Activated T-helper 2 cell treated with anti-CD3 and anti-CD28 coated beads, Interferon-gamma antibody, Interleukin-2, Interleukin-4, amounts not matched to agents 10 μg/mL and 5 μg/mL and 100 μg/mL, durations not matched to agents 14 hours and 24 hours and 36 hours (primary cell): ENCODE results near the gene TIA1. TPM values are rescaled to one million over a fixed set of nuclear protein-coding genes. Genes with fewer than 3 reads are reported as not detected.
A peak's percentile ranks its signal among the peaks of the same experiment; 100 is the strongest.
"Not testable (repeated sequence)": the region's sequence is repeated elsewhere in the genome, so short reads cannot be mapped to it uniquely, and the experiment has no call there.

Source experiments
- DNase-seq: peaks from one replicate; pipeline ENCODE4 v3.0.0; 2021; ENCODE audit warnings: low spot score
- H3K27ac Mint-ChIP-seq: one replicate; pipeline ENCODE4 v1.8.0; 2021; ENCODE audit warnings: mixed read lengths
- H3K27me3 Mint-ChIP-seq: one replicate; pipeline ENCODE4 v1.8.0; 2021; ENCODE audit warnings: low read depth, mixed read lengths
- H3K36me3 Mint-ChIP-seq: one replicate; pipeline ENCODE4 v1.8.0; 2021; ENCODE audit warnings: low read depth, mixed read lengths
- H3K4me1 Mint-ChIP-seq: one replicate; pipeline ENCODE4 v1.8.0; 2021; ENCODE audit warnings: low read depth, mixed read lengths
- H3K4me3 Mint-ChIP-seq: one replicate; pipeline ENCODE4 v1.8.0; 2021; ENCODE audit warnings: low read depth, mild to moderate bottlenecking, moderate library complexity, mixed read lengths
- H3K9me3 Mint-ChIP-seq: one replicate; pipeline ENCODE4 v1.8.0; 2021; ENCODE audit warnings: mixed read lengths
- intact Hi-C: fragments of 100-400 bp; cut with micrococcal nuclease; formaldehyde crosslinking; loops from one replicate; pipeline ENCODE4 v1.15.1; 2023
- total RNA-seq: library from RNA; stranded (reverse); gene quantifications from 2 replicates; pipeline ENCODE4 v1.2.3, GENCODE V29; 2022

The TIA1 gene
- total RNA-seq, 1 donor from 2014 or later: 113 TPM

DNA sequence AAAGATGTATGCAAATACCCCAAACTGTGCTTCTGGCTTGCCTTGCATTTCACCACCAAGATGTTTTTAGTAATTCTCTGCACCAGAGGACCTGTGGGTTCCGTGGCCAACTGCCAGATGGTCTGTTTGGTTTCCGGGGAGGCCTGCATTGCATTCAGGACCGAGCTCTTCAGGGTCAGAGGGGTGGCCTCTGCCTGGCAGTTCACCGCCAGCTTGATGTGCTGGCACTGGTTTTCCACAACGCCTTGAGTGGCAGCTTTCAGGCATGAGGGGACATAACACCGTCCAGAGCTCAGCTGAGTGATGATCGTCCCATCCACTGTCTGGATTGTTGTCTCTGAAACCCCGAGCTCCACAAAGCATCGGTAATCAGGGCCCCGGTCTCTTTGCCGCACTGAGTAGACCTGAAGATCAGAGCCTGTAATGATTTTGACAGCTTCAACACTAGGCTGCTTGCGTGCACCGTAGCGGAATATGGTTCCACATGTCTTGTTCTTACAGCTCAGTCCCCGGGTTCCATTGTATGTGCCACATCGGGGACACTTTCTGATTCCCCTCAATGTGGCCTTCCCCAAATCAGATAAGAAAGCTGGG lies 67.0 kb downstream of the TIA1 start:
- Mint-ChIP-seq H3K4me3 (no peak overlapping the region), H3K36me3 (peaks cover 44% of the 10 kb centered on the region), H3K4me1 (peaks cover 3% of the 10 kb centered on the region), H3K27ac (no peak overlapping the region), H3K9me3 (no peaks in the 10 kb centered on the region), H3K27me3 (no peaks in the 10 kb centered on the region)
- no peak for DNase-seq
- intact Hi-C loops: no loop called here

DNA sequence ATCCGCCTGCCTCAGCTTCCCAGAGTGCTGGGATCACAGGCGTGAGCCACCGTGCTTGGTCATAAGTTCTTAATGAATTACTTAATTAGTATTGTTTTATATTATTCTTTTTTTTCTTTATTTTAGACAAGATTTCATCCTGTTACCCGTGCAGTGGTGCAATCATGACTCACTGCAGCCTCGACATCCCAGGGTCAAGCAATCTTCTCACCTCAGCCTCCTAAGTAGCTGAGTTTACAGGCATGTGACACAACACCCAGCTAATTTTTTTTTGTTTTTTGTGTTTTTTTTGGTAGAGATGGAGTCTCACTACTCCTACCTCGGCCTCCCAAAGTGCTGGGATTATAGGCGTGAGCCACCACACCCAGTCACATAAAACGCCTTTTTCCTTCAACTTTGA lies 74.9 kb downstream of the TIA1 start:
- H3K36me3 Mint-ChIP-seq: peaks cover 49% of the 10 kb centered on the region
- no peaks in the 10 kb centered on the region for H3K27me3 Mint-ChIP-seq
- intact Hi-C loops: no loop called here
- H3K27ac Mint-ChIP-seq: no peak overlapping the region
- no peak overlapping the region for H3K4me3 Mint-ChIP-seq
- H3K9me3 Mint-ChIP-seq: no peaks in the 10 kb centered on the region
- DNase-seq: no peak
- no peaks in the 10 kb centered on the region for H3K4me1 Mint-ChIP-seq

DNA sequence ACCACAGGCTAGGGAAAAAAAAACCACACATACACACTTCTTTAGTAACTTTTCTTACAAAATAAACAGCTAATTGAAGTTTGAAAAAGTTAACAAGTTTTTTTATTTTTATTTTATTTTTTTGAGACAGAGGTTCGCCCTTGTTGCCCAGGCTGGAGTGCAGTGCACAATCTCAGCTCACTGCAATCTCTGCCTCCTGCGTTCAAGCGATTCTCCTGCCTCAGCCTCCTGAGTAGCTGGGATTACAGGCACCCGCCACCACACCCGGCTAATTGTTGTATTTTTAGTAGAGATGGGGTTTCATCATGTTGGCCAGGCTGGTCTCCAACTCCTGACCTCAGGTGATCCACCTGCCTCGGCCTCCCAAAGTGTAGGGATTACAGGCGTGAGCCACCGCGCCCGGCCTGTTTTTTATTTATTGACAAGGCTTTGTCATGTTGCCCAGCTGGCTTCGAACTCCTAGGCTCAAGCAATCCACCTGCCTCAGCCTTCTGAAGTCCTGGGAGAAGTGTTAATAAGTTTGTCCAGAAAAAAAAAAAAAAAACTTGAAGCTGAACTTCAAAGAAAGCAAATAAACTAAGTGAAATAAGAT lies 78.7 kb downstream of the TIA1 start:
- peaks cover 49% of the 10 kb centered on the region for H3K36me3 Mint-ChIP-seq
- H3K27ac Mint-ChIP-seq, H3K27me3 Mint-ChIP-seq, intact Hi-C loops, H3K4me1 Mint-ChIP-seq, DNase-seq, H3K4me3 Mint-ChIP-seq, H3K9me3 Mint-ChIP-seq: not testable (repeated sequence)

DNA sequence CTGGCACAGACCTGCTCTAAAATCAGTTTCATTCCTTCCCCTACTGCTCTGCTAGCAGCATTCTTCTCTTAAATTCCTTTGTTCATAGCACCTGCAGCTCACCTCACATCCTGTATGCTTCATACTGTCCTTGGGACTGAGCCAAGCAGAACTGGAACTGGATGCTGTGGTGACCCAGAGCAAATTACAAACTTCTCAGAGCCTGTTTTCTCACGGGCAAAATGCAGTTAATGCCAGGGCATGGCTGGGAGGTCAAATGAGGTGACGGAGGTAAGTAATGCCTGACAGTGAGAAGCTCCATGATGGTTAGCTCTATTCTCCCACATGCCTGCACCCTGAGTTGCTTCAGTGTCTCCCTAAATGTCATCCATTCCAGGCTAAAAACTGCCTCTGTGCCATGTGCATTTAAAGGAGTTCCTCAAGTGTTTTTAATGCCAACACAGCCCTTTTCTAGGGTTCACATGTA lies 87.3 kb downstream of the TIA1 start:
- no peak overlapping the region for H3K4me3 Mint-ChIP-seq

DNA sequence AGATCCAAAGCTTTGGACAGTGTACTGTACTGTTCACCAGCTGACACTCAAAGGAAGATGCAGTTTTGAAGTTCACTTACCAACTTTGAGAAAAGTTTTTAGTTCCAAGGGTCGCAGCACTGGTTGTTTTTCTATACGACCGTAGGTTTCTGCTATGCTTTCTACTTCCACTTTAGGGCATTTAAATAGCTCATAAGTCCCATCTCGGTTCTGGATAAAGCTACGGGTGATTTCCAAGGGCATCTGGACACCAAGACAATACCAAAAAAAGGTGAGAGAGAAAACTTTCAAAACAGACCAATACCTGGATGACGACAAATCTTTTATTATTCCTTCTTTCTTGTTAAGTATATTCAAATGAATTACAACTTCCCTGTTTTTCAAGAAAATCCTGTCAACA lies 87.9 kb downstream of the TIA1 start:
- Mint-ChIP-seq H3K4me1 (no peaks in the 10 kb centered on the region), H3K27ac (no peak overlapping the region), H3K36me3 (peaks cover 28% of the 10 kb centered on the region), H3K9me3 (no peaks in the 10 kb centered on the region), H3K27me3 (no peaks in the 10 kb centered on the region), H3K4me3 (no peak overlapping the region)
- intact Hi-C loops: no loop called here
- DNase-seq: no peak

More for the DNA sequence above, 87.3 kb downstream of the TIA1 start:
- Mint-ChIP-seq H3K9me3 (no peaks in the 10 kb centered on the region), H3K27ac (peak overlapping the region; percentile 6), H3K36me3 (peaks cover 26% of the 10 kb centered on the region), H3K27me3 (no peaks in the 10 kb centered on the region), H3K4me1 (no peaks in the 10 kb centered on the region)
- intact Hi-C loops: no loop called here
- DNase-seq: no peak

Other genes starting within 250 kb of the TIA1 start
- gene PCBP1, start 161.2 kb downstream of the TIA1 start, total RNA-seq: 433 and 442 TPM in 2 replicates
- gene C2orf42, start 57.6 kb downstream of the TIA1 start, total RNA-seq: 22.1 and 24.7 TPM in 2 replicates
- 17.5 and 21.3 TPM in 2 replicates for gene PCYOX1, start 9.5 kb upstream of the TIA1 start, total RNA-seq
- 415 and 420 TPM in 2 replicates for gene SNRPG, start 45.1 kb upstream of the TIA1 start, total RNA-seq
- 71.3 and 71.8 TPM in 2 replicates for gene FAM136A, start 53.4 kb upstream of the TIA1 start, total RNA-seq